BE2C (cell line): ENCODE data around the gene ESPNL.
"Not testable (repeated sequence)": the region's sequence is repeated elsewhere in the genome, so short reads cannot be mapped to it uniquely, and the experiment has no call there.

Experiments used
- DNase-seq: peaks from one replicate; pipeline ENCODE4 v3.0.0-alpha.2; 2020
- H3K27me3 ChIP-seq: fragments of 250-450 bp; sonication (Bioruptor Pico); 2 replicates; pipeline ENCODE4 v1.5.1; 2020; ENCODE audit warnings: mild to moderate bottlenecking
- H3K36me3 ChIP-seq: fragments of 250-450 bp; sonication (Bioruptor Pico); 2 replicates; pipeline ENCODE4 v1.5.1; 2020; ENCODE audit warnings: mild to moderate bottlenecking
- H3K4me1 ChIP-seq: fragments of 250-450 bp; sonication (Bioruptor Pico); 2 replicates; pipeline ENCODE4 v1.5.1; 2020
- H3K4me3 ChIP-seq: 2 replicates; pipeline ENCODE4 v1.5.1; 2011; ENCODE audit warnings: low read depth, low read length
- H3K9me3 ChIP-seq: fragments of 250-450 bp; sonication (Bioruptor Pico); 2 replicates; pipeline ENCODE4 v1.5.1; 2020
- TF ChIP-seq, protein P1 (sequence below): IDR thresholded peaks from 2 replicates; pipeline ENCODE4 v1.5.1; 2012; ENCODE audit warnings: mild to moderate bottlenecking, low read depth, low read length

The ESPNL gene

GRCh38 chr2:238065071-238065846, 34.9 kb upstream of the ESPNL start:
- H3K4me1 ChIP-seq, result no peaks in the 10 kb centered on the region
- TF ChIP-seq, protein P1, sequence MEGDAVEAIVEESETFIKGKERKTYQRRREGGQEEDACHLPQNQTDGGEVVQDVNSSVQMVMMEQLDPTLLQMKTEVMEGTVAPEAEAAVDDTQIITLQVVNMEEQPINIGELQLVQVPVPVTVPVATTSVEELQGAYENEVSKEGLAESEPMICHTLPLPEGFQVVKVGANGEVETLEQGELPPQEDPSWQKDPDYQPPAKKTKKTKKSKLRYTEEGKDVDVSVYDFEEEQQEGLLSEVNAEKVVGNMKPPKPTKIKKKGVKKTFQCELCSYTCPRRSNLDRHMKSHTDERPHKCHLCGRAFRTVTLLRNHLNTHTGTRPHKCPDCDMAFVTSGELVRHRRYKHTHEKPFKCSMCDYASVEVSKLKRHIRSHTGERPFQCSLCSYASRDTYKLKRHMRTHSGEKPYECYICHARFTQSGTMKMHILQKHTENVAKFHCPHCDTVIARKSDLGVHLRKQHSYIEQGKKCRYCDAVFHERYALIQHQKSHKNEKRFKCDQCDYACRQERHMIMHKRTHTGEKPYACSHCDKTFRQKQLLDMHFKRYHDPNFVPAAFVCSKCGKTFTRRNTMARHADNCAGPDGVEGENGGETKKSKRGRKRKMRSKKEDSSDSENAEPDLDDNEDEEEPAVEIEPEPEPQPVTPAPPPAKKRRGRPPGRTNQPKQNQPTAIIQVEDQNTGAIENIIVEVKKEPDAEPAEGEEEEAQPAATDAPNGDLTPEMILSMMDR, result no peak
- peaks cover 41% of the 10 kb centered on the region for H3K36me3 ChIP-seq
- no peaks in the 10 kb centered on the region for H3K9me3 ChIP-seq
- H3K27me3 ChIP-seq, result no peaks in the 10 kb centered on the region
- no peak for DNase-seq
- H3K4me3 ChIP-seq, result no peak overlapping the region

GRCh38 chr2:238066218-238066617, 33.9 kb upstream of the ESPNL start:
- Histone ChIP-seq H3K36me3 (peaks cover 49% of the 10 kb centered on the region), H3K4me3 (no peak overlapping the region), H3K4me1 (no peaks in the 10 kb centered on the region), H3K27me3 (no peaks in the 10 kb centered on the region), H3K9me3 (no peaks in the 10 kb centered on the region)
- TF ChIP-seq, protein P1, result no peak
- DNase-seq, result no peak

GRCh38 chr2:238066718-238067117, 33.4 kb upstream of the ESPNL start:
- H3K4me1 ChIP-seq, H3K9me3 ChIP-seq, H3K4me3 ChIP-seq, DNase-seq, H3K27me3 ChIP-seq: not testable (repeated sequence)
- peaks cover 54% of the 10 kb centered on the region for H3K36me3 ChIP-seq

- Histone ChIP-seq H3K36me3 (peaks cover 66% of the 10 kb centered on the region), H3K4me3 (no peak overlapping the region), H3K4me1 (no peaks in the 10 kb centered on the region), H3K9me3 (no peaks in the 10 kb centered on the region), H3K27me3 (no peaks in the 10 kb centered on the region)
- no peak for DNase-seq
- TF ChIP-seq, protein P1, result no peak
These were observed 32.2 kb upstream of the ESPNL start for GRCh38 chr2:238067939-238068338.

DNA sequence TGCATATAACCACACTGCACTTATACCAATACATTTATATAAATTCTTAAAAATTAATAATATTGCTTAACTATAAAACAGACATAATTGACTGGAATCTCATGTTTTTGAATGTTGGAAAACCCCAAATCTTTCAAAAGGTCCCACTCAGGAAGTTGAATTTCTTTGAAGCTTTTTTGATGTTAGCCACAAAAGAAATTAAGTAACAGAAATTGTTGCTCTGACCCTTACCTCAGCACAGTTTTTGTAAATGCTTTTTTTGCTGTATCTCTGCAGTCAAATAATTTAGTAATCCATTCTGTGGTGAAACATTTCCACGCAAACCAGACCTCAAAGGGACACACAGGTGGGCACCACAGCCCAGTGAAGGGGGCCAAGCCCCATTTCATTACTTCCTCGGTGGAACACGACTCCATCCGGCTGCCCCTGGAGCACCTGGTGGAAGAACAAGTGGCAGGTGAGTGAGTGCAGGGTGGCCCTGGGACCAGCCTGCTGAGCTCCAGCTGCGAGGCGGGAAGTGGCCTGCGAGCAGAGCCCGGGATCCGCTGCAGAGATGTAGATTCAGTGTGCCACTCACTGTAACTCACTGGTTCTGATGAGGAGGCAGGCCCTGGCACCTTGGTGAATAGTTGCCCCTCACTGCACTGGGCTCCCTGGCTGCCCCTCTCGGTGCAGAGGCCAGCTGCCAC, 31.0 kb upstream of the ESPNL start:
- no peaks in the 10 kb centered on the region for H3K9me3 ChIP-seq
- no peaks in the 10 kb centered on the region for H3K27me3 ChIP-seq
- peaks cover 76% of the 10 kb centered on the region for H3K36me3 ChIP-seq
- no peaks in the 10 kb centered on the region for H3K4me1 ChIP-seq
- no peak for DNase-seq
- TF ChIP-seq, protein P1, result no peak
- H3K4me3 ChIP-seq, result no peak overlapping the region

- H3K4me3 ChIP-seq, result no peak overlapping the region
- no peaks in the 10 kb centered on the region for H3K4me1 ChIP-seq
- DNase-seq, result no peak
- no peaks in the 10 kb centered on the region for H3K27me3 ChIP-seq
- H3K36me3 ChIP-seq, result peaks cover 76% of the 10 kb centered on the region
- TF ChIP-seq, protein P1, result no peak
- H3K9me3 ChIP-seq, result no peaks in the 10 kb centered on the region
These were observed 30.3 kb upstream of the ESPNL start for GRCh38 chr2:238069877-238070276.
